ENCODE measurements around the gene NOTUM. TPM values are rescaled to one million over a fixed set of nuclear protein-coding genes. Genes with fewer than 3 reads are reported as not detected.

NOTUM gene
- total and polyA plus RNA-seq, 2 donors (not counting 3 experiments of a cell fraction or from before 2014, with no cell fraction given): not detected

Other genes starting within 250 kb of the NOTUM start
- 16.7 and 17.2 TPM in 2 replicates for gene SLC25A10, start 248.9 kb downstream of the NOTUM start, total RNA-seq
- gene SLC25A10, start 248.9 kb downstream of the NOTUM start, polyA plus RNA-seq: 16.7 and 22.4 TPM in 2 replicates
- gene GCGR, start 157.0 kb downstream of the NOTUM start, total RNA-seq: not detected in 2 replicates
- gene GCGR, start 157.0 kb downstream of the NOTUM start, polyA plus RNA-seq: not detected in 2 replicates
- 121 and 129 TPM in 2 replicates for gene MCRIP1, start 127.9 kb downstream of the NOTUM start, total RNA-seq
- 205 and 281 TPM in 2 replicates for gene MCRIP1, start 127.9 kb downstream of the NOTUM start, polyA plus RNA-seq
- gene PPP1R27, start 126.1 kb downstream of the NOTUM start, total RNA-seq: not detected in 2 replicates
- not detected in 2 replicates for gene PPP1R27, start 126.1 kb downstream of the NOTUM start, polyA plus RNA-seq
- 872 and 988 TPM in 2 replicates for gene P4HB, start 100.7 kb downstream of the NOTUM start, total RNA-seq
- 156 and 201 TPM in 2 replicates for gene P4HB, start 100.7 kb downstream of the NOTUM start, polyA plus RNA-seq
- gene ARHGDIA, start 89.8 kb downstream of the NOTUM start, total RNA-seq: 617 and 645 TPM in 2 replicates
- gene ARHGDIA, start 89.8 kb downstream of the NOTUM start, polyA plus RNA-seq: 358 and 487 TPM in 2 replicates
- 175 and 183 TPM in 2 replicates for gene ALYREF, start 69.6 kb downstream of the NOTUM start, total RNA-seq
- 92.0 and 101 TPM in 2 replicates for gene ALYREF, start 69.6 kb downstream of the NOTUM start, polyA plus RNA-seq
- 126 and 128 TPM in 2 replicates for gene ANAPC11, start 69.5 kb downstream of the NOTUM start, total RNA-seq
- gene ANAPC11, start 69.5 kb downstream of the NOTUM start, polyA plus RNA-seq: 801 and 844 TPM in 2 replicates
- gene NPB, start 58.9 kb downstream of the NOTUM start, total RNA-seq: 0.42 TPM in 1 of 2 replicates, not detected in the other
- gene NPB, start 58.9 kb downstream of the NOTUM start, polyA plus RNA-seq: 0.33 and 0.81 TPM in 2 replicates
- 52.3 and 57.1 TPM in 2 replicates for gene PCYT2, start 49.8 kb downstream of the NOTUM start, total RNA-seq
- 52.0 and 54.6 TPM in 2 replicates for gene PCYT2, start 49.8 kb downstream of the NOTUM start, polyA plus RNA-seq
- 24.3 and 28.8 TPM in 2 replicates for gene SIRT7, start 43.0 kb downstream of the NOTUM start, total RNA-seq
- 9.5 and 11.6 TPM in 2 replicates for gene SIRT7, start 43.0 kb downstream of the NOTUM start, polyA plus RNA-seq
- gene MAFG, start 33.5 kb downstream of the NOTUM start, total RNA-seq: 30.5 and 35.0 TPM in 2 replicates
- gene MAFG, start 33.5 kb downstream of the NOTUM start, polyA plus RNA-seq: 27.6 and 28.0 TPM in 2 replicates
- gene PYCR1, start 23.9 kb downstream of the NOTUM start, total RNA-seq: 77.7 and 85.3 TPM in 2 replicates
- gene PYCR1, start 23.9 kb downstream of the NOTUM start, polyA plus RNA-seq: 94.8 and 124 TPM in 2 replicates
- gene MYADML2, start 14.0 kb downstream of the NOTUM start, total RNA-seq: not detected in 2 replicates
- not detected in 2 replicates for gene MYADML2, start 14.0 kb downstream of the NOTUM start, polyA plus RNA-seq
- 30.9 and 36.5 TPM in 2 replicates for gene ASPSCR1, start 16.4 kb upstream of the NOTUM start, total RNA-seq
- gene ASPSCR1, start 16.4 kb upstream of the NOTUM start, polyA plus RNA-seq: 24.8 and 30.4 TPM in 2 replicates
- 56.2 and 68.0 TPM in 2 replicates for gene CENPX, start 61.7 kb upstream of the NOTUM start, total RNA-seq
- 67.2 and 67.6 TPM in 2 replicates for gene CENPX, start 61.7 kb upstream of the NOTUM start, polyA plus RNA-seq
- gene LRRC45, start 62.1 kb upstream of the NOTUM start, total RNA-seq: 18.6 and 22.9 TPM in 2 replicates
- 7.6 and 8.1 TPM in 2 replicates for gene LRRC45, start 62.1 kb upstream of the NOTUM start, polyA plus RNA-seq
- gene RAC3, start 70.5 kb upstream of the NOTUM start, total RNA-seq: 34.1 and 35.4 TPM in 2 replicates
- gene RAC3, start 70.5 kb upstream of the NOTUM start, polyA plus RNA-seq: 56.0 and 91.1 TPM in 2 replicates
- gene DCXR, start 76.5 kb upstream of the NOTUM start, total RNA-seq: 75.2 and 93.0 TPM in 2 replicates
- 178 and 241 TPM in 2 replicates for gene DCXR, start 76.5 kb upstream of the NOTUM start, polyA plus RNA-seq
- 33.7 and 36.9 TPM in 2 replicates for gene RFNG, start 90.6 kb upstream of the NOTUM start, total RNA-seq
- 40.0 and 59.2 TPM in 2 replicates for gene RFNG, start 90.6 kb upstream of the NOTUM start, polyA plus RNA-seq
- gene GPS1, start 90.7 kb upstream of the NOTUM start, total RNA-seq: 96.6 and 116 TPM in 2 replicates
- 178 and 235 TPM in 2 replicates for gene GPS1, start 90.7 kb upstream of the NOTUM start, polyA plus RNA-seq
- gene DUS1L, start 104.6 kb upstream of the NOTUM start, total RNA-seq: 90.3 and 92.9 TPM in 2 replicates
- gene DUS1L, start 104.6 kb upstream of the NOTUM start, polyA plus RNA-seq: 60.1 and 63.1 TPM in 2 replicates
- gene FASN, start 137.0 kb upstream of the NOTUM start, total RNA-seq: 351 and 360 TPM in 2 replicates
- gene FASN, start 137.0 kb upstream of the NOTUM start, polyA plus RNA-seq: 101 and 130 TPM in 2 replicates

Data from endothelial cell of umbilical vein (primary cell).